Measurements from ENCODE around the gene PACRG. TPM values are rescaled to one million over a fixed set of nuclear protein-coding genes. Genes with fewer than 3 reads are reported as not detected.

PACRG gene
- total and polyA plus RNA-seq, 2 of the 8 experiments (the other 6 are each of a cell fraction or from before 2014, with no cell fraction given) = 0.44 to 0.54 TPM

- TF ChIP-seq HDAC6 (IDR thresholded peaks at IDR 0.05; ENCODE audit: low read depth, low read length) = no peak
- TF ChIP-seq EP300 (IDR thresholded peaks at IDR 0.05; ENCODE audit: borderline replicate concordance in 1 of 2, low read depth in 2 of 2, low read length in 2 of 2) = no peak
- TF ChIP-seq CEBPB (IDR thresholded peaks at IDR 0.05; ENCODE audit: low read depth, low read length) = no peak
- TF ChIP-seq TAF1 (IDR thresholded peaks at IDR 0.05; ENCODE audit: low read depth, low read length) = no peak
- TF ChIP-seq, protein P1, sequence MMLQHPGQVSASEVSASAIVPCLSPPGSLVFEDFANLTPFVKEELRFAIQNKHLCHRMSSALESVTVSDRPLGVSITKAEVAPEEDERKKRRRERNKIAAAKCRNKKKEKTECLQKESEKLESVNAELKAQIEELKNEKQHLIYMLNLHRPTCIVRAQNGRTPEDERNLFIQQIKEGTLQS (IDR thresholded peaks at IDR 0.05; ENCODE audit: insufficient read depth, low read depth, low read length) = no peak
- TF ChIP-seq MAFK (IDR thresholded peaks at IDR 0.05; ENCODE audit: low read depth, low read length) = no peak
Observed at GRCh38 chr6:162710936-162711335, 16.8 kb upstream of the PACRG start (continued).
